ENCODE results near the gene FMN2. TPM values are rescaled to one million over a fixed set of nuclear protein-coding genes. Genes with fewer than 3 reads are reported as not detected.

Gene FMN2
- total RNA-seq, 3 donors from 2014 or later: 0.80 to 4.2 (median 3.3) TPM

DNA sequence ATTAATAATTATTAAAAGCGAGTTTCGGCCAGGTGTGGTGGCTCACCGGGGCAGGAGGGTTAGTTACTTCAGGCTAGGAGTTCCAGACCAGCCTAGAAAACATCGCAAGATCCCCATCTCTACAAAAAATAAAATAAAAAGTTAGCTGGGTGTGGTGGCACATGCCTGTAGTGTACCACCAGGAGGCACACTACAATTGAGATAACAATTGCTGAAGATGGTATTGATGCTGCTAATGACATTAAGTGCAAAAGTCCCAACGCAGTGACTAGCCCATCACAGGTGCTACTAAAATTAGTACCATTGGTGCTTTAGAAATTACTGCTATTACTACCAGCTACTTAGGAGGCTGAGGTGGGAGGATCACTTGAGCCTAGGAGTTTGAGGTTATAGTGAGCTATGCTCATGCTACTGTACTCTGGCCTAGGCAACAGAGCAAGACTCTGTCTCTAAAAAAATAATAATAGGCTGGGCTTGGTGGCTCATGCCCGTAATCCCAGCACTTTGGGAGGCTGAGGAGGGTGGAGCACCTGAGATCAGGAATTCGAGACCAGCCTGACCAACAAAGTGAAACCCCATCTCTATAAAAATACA, 363.6 kb downstream of the FMN2 start:
- intact Hi-C loops (cut with DNase I; ENCODE audit: low total_unique reads): no loop called here
- Histone ChIP-seq H3K4me1 (no peaks in the 10 kb centered on the region), H3K4me3 (no peak overlapping the region), H3K27me3 (no peaks in the 10 kb centered on the region), H3K9me3 (no peaks in the 10 kb centered on the region), H3K27ac (no peak overlapping the region), H3K36me3 (no peaks in the 10 kb centered on the region)
- no peak for DNase-seq (ENCODE audit: low spot score in 2 of 2)
- TF ChIP-seq CTCF (IDR thresholded peaks at IDR 0.05) (peak in 1 of 3 donors; percentile 15), POLR2A (IDR thresholded peaks at IDR 0.05) (no peak), POLR2AphosphoS5 (IDR thresholded peaks at IDR 0.05) (no peak)

DNA sequence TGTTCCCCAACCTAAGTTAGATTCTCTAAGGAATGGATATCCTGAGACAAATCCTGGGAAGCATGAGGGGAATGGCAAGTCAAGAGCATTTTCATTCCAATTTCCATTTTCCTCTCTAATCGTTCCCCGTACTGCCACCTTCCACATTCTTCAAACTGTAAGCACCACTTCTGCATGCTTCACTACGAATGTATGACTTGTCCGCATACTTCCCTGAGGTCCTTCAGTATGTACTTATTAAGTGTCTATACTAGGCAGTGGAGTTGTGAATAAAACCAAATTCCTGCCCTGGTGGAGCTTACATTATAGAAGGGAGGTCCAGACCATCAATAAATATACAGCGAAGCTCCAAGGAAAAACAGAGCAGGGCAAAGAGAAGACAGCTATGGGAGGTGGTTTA, 365.5 kb downstream of the FMN2 start:
- no peaks in the 10 kb centered on the region for H3K4me1 ChIP-seq
- intact Hi-C loops (cut with DNase I; ENCODE audit: low total_unique reads): no loop called here
- DNase-seq (ENCODE audit: low spot score in 2 of 2): no peak
- TF ChIP-seq CTCF (IDR thresholded peaks at IDR 0.05) (no peak), POLR2AphosphoS5 (IDR thresholded peaks at IDR 0.05) (no peak), POLR2A (IDR thresholded peaks at IDR 0.05) (no peak)
- no peaks in the 10 kb centered on the region for H3K36me3 ChIP-seq
- no peak overlapping the region for H3K27ac ChIP-seq
- H3K9me3 ChIP-seq: no peaks in the 10 kb centered on the region
- H3K27me3 ChIP-seq: no peaks in the 10 kb centered on the region
- no peak overlapping the region for H3K4me3 ChIP-seq

DNA sequence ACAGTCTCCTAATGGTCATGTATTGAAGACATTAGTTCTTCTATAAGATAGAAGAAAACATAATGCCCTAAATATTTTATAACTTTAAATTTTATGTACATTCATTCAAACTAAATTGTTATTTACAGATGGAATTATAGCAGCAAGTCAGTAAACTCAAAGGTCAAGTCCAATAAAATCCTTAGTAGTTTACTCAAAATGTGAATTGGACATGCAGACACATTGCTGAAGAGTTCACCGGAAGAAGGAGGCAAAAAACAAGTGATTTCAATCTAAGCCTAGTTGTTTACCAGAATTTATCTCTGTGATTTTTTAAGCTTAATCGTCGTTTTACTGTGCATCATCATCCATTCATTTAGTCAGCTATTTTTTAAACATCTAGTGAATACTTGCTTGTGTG, 370.6 kb downstream of the FMN2 start:
- Histone ChIP-seq H3K36me3 (no peaks in the 10 kb centered on the region), H3K4me1 (no peaks in the 10 kb centered on the region), H3K27me3 (no peaks in the 10 kb centered on the region), H3K27ac (no peak overlapping the region), H3K4me3 (no peak overlapping the region), H3K9me3 (no peaks in the 10 kb centered on the region)
- DNase-seq (ENCODE audit: low spot score in 2 of 2): no peak
- TF ChIP-seq POLR2A (IDR thresholded peaks at IDR 0.05) (no peak), CTCF (IDR thresholded peaks at IDR 0.05) (no peak), POLR2AphosphoS5 (IDR thresholded peaks at IDR 0.05) (no peak)
- intact Hi-C loops (cut with DNase I; ENCODE audit: low total_unique reads): no loop called here

DNA sequence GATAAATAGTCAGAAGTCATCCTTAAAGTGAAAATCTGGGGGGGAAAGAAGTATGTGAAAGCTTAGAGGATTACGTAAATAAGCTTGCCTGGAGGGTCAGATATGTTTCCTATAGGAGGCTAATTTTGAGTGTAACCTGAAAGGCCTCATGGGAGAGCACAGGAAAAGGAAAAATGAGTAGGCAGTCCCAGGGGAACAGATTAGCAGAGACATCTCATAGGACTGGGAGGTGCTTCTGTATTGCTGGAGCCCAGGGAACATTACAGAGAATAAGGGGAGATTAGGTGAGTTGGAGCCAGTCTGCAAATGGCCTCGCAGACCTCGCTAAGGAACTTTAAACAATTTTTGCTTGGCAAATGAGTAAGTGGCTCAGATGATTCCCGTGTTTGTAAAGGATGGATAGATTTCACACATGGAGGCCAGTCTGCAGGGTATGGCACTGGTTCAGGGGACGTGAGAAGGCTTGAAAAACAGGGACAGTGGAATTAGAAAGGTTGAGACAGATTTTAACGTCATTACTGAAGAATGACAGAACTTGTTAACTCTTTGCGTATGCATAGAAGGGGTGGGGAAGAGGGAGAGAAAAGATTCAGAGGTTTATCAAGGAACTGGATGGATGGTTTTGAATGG, 371.2 kb downstream of the FMN2 start:
- intact Hi-C loops (cut with DNase I; ENCODE audit: low total_unique reads): no loop called here
- Histone ChIP-seq H3K36me3 (no peaks in the 10 kb centered on the region), H3K27ac (no peak overlapping the region), H3K4me3 (no peak overlapping the region), H3K9me3 (no peaks in the 10 kb centered on the region), H3K4me1 (no peaks in the 10 kb centered on the region), H3K27me3 (no peaks in the 10 kb centered on the region)
- no peak for DNase-seq (ENCODE audit: low spot score in 2 of 2)
- TF ChIP-seq POLR2A (IDR thresholded peaks at IDR 0.05): no peak
- TF ChIP-seq CTCF (IDR thresholded peaks at IDR 0.05): no peak
- TF ChIP-seq POLR2AphosphoS5 (IDR thresholded peaks at IDR 0.05): no peak

- H3K4me1 ChIP-seq: no peaks in the 10 kb centered on the region
- H3K4me3 ChIP-seq: no peak overlapping the region
- DNase-seq (ENCODE audit: low spot score in 2 of 2): no peak
- intact Hi-C loops (cut with DNase I; ENCODE audit: low total_unique reads): no loop called here
- H3K9me3 ChIP-seq: no peaks in the 10 kb centered on the region
- no peak for TF ChIP-seq CTCF (IDR thresholded peaks at IDR 0.05)
- H3K27ac ChIP-seq: no peak overlapping the region
- H3K36me3 ChIP-seq: no peaks in the 10 kb centered on the region
- no peaks in the 10 kb centered on the region for H3K27me3 ChIP-seq
Measured at GRCh38 chr1:240464099-240464498, 372.4 kb downstream of the FMN2 start.
